ENCODE data around the gene FBXW8. TPM values are rescaled to one million over a fixed set of nuclear protein-coding genes. Genes with fewer than 3 reads are reported as not detected.

FBXW8 gene
- polyA plus RNA-seq, 1 donor (not counting 4 experiments of a cell fraction or from before 2014, with no cell fraction given), result 5.0 TPM

GRCh38 chr12:117013726-117014125 is 103.0 kb downstream of the FBXW8 start:
- Histone ChIP-seq H3K9me3 (ENCODE audit: control insufficient read depth, low read depth, low read length) (no peaks in the 10 kb centered on the region), H3K4me1 (ENCODE audit: control insufficient read depth, extremely low read depth, insufficient read depth, low read length) (peaks cover 13% of the 10 kb centered on the region), H3K4me2 (ENCODE audit: control insufficient read depth, extremely low read depth, insufficient read depth, low read depth, low read length) (no peak overlapping the region), H3K9ac (ENCODE audit: control insufficient read depth, extremely low read depth, insufficient read depth, low read length) (no peak overlapping the region), H3K79me2 (ENCODE audit: control insufficient read depth, insufficient read depth, low read length) (no peaks in the 10 kb centered on the region), H3K27ac (ENCODE audit: control insufficient read depth, insufficient read depth, low read length) (no peak overlapping the region), H3K36me3 (ENCODE audit: control insufficient read depth in 2 of 2, extremely low read depth in 1 of 2, insufficient read depth in 2 of 2, low read length in 2 of 2) (peaks cover 4 to 11% of the 10 kb centered on the region in 2 experiments), H4K20me1 (ENCODE audit: control insufficient read depth, extremely low read depth, insufficient read depth, low read length) (no peaks in the 10 kb centered on the region), H3K27me3 (ENCODE audit: control insufficient read depth, extremely low read depth, insufficient read depth, low read length) (no peaks in the 10 kb centered on the region), H2AFZ (ENCODE audit: control insufficient read depth, low read length) (no peak overlapping the region), H3K9me1 (ENCODE audit: control insufficient read depth, extremely low read depth, insufficient read depth, low read length) (peaks cover 2% of the 10 kb centered on the region), H3K4me3 (ENCODE audit: control insufficient read depth in 2 of 3, extremely low read depth in 1 of 3, insufficient read depth in 2 of 3, low read depth in 1 of 3, low read length in 3 of 3) (no peak overlapping the region)
- no peak for FAIRE-seq
- dilution Hi-C loops (cut with MboI; ENCODE audit: extremely low pct_ligation_motif_present, low sequenced_read_pairs), result no loop called here
- no peak for DNase-seq (ENCODE audit: low read depth, low spot score)
- TF ChIP-seq EZH2 (IDR thresholded peaks at IDR 0.05; ENCODE audit: low read length) (no peak), CTCF (optimal IDR thresholded peaks at IDR 0.05 in 1 of 3, IDR thresholded peaks at IDR 0.05 in 1 of 3, conservative IDR thresholded peaks at IDR 0.05 in 1 of 3; ENCODE audit: extremely low read depth in 1 of 3, insufficient read depth in 2 of 3, low read length in 3 of 3) (no peak)

- H3K4me2 ChIP-seq (ENCODE audit: control insufficient read depth, extremely low read depth, insufficient read depth, low read depth, low read length), result no peak overlapping the region
Measured at GRCh38 chr12:117014342-117014887, 103.7 kb downstream of the FBXW8 start.

More at GRCh38 chr12:117014342-117014887, 103.7 kb downstream of the FBXW8 start:
- Histone ChIP-seq H3K4me3 (ENCODE audit: control insufficient read depth in 2 of 3, extremely low read depth in 1 of 3, insufficient read depth in 2 of 3, low read depth in 1 of 3, low read length in 3 of 3) (no peak overlapping the region), H2AFZ (ENCODE audit: control insufficient read depth, low read length) (no peak overlapping the region), H3K9me3 (ENCODE audit: control insufficient read depth, low read depth, low read length) (no peaks in the 10 kb centered on the region), H3K9ac (ENCODE audit: control insufficient read depth, extremely low read depth, insufficient read depth, low read length) (no peak overlapping the region), H4K20me1 (ENCODE audit: control insufficient read depth, extremely low read depth, insufficient read depth, low read length) (no peaks in the 10 kb centered on the region), H3K79me2 (ENCODE audit: control insufficient read depth, insufficient read depth, low read length) (no peaks in the 10 kb centered on the region), H3K27ac (ENCODE audit: control insufficient read depth, insufficient read depth, low read length) (no peak overlapping the region), H3K27me3 (ENCODE audit: control insufficient read depth, extremely low read depth, insufficient read depth, low read length) (no peaks in the 10 kb centered on the region), H3K9me1 (ENCODE audit: control insufficient read depth, extremely low read depth, insufficient read depth, low read length) (peaks cover 2% of the 10 kb centered on the region), H3K36me3 (ENCODE audit: control insufficient read depth in 2 of 2, extremely low read depth in 1 of 2, insufficient read depth in 2 of 2, low read length in 2 of 2) (peaks cover 4 to 11% of the 10 kb centered on the region in 2 experiments), H3K4me1 (ENCODE audit: control insufficient read depth, extremely low read depth, insufficient read depth, low read length) (peaks cover 13% of the 10 kb centered on the region)
- dilution Hi-C loops (cut with MboI; ENCODE audit: extremely low pct_ligation_motif_present, low sequenced_read_pairs), result no loop called here
- FAIRE-seq (no peak), DNase-seq (ENCODE audit: low read depth, low spot score) (no peak)
- TF ChIP-seq CTCF (optimal IDR thresholded peaks at IDR 0.05 in 1 of 3, IDR thresholded peaks at IDR 0.05 in 1 of 3, conservative IDR thresholded peaks at IDR 0.05 in 1 of 3; ENCODE audit: extremely low read depth in 1 of 3, insufficient read depth in 2 of 3, low read length in 3 of 3) (no peak), EZH2 (IDR thresholded peaks at IDR 0.05; ENCODE audit: low read length) (no peak)

All from keratinocyte (primary cell).